Measurements from ENCODE around the gene SEMA4F.

SEMA4F gene

DNA sequence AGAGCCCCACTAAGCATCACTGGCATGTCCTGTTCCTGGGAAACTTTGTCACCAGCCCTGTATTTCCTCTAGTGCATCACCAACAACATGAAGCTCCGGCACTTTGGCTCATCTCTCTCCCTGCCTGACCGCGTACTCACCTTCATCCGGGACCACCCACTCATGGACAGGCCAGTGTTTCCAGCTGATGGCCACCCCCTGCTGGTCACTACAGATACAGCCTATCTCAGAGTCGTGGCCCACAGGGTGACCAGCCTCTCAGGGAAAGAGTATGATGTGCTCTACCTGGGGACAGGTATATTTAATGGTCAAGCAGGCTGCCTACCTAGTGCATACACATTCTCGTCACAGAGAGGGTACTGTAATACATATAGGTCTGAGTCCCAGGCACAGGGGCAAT is 21.0 kb downstream of the SEMA4F start:
- no peak for DNase-seq (ENCODE audit: low read depth in 1 of 2, low spot score in 1 of 2)
- TF ChIP-seq JUND (IDR thresholded peaks at IDR 0.05; ENCODE audit: low read depth): no peak
- in situ Hi-C loops (cut with HindIII; ENCODE audit: low pct_unique_long_range_greater_than_20kb, low sequenced_read_pairs): no loop called here

DNA sequence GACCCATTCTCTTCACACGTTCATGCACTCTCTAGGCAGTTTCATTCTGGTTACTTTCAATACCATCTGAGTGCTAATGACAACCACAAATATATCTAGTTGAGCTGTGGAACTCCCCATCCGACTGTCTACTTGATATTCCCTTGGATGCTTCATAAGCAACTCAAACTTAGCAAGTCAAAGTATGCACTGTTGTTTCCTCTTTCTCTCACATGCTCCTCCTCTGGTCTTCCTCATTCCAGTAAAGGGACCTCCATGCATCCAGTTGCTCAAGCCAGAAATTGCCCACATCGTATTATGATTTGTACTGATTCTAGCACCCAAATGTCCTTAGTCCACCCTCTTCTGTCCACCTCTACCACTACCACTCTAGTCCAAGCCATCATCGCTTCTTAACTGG is 22.3 kb downstream of the SEMA4F start:
- in situ Hi-C loops (cut with HindIII; ENCODE audit: low pct_unique_long_range_greater_than_20kb, low sequenced_read_pairs): no loop called here

DNA sequence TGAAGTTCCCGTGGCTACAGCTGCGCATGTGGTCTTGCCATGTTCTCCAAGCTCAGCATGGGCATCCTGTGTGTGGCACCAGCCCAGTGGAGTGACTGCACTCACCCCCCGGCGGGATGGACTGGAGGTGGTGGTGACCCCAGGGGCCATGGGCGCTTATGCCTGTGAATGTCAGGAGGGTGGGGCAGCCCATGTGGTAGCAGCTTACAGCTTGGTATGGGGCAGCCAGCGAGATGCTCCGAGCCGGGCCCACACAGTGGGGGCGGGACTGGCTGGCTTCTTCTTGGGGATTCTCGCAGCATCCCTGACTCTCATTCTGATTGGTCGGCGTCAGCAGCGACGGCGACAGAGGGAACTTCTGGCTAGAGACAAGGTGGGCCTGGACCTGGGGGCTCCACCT is 25.6 kb downstream of the SEMA4F start:
- in situ Hi-C loops (cut with HindIII; ENCODE audit: low pct_unique_long_range_greater_than_20kb, low sequenced_read_pairs): no loop called here
- TF ChIP-seq JUND (IDR thresholded peaks at IDR 0.05; ENCODE audit: low read depth): no peak
- DNase-seq (ENCODE audit: low read depth in 1 of 2, low spot score in 1 of 2): no peak

More for the DNA sequence above, 22.3 kb downstream of the SEMA4F start:
- TF ChIP-seq JUND (IDR thresholded peaks at IDR 0.05; ENCODE audit: low read depth): no peak
- no peak for DNase-seq (ENCODE audit: low read depth in 1 of 2, low spot score in 1 of 2)

DNA sequence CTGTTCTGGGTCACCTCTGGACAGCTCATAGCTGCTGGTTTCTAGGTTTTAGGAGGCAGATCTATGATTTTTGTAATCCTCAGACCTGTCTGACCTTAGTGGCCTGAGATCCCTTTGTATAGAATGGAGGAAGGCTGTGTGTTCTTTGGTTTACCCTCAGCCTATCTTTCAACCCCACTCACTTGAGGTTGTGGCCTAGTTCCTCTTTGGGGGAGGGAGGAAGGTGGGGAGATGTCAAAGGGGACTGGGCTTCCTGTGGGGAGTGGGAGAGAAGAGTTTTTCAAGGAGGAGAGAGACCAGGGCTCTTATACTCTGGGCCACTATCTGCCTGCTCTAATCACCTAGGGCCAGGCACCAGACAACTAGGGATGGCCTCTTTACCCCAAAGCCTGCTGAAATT is 28.5 kb downstream of the SEMA4F start:
- TF ChIP-seq JUND (IDR thresholded peaks at IDR 0.05; ENCODE audit: low read depth): no peak
- in situ Hi-C loops (cut with HindIII; ENCODE audit: low pct_unique_long_range_greater_than_20kb, low sequenced_read_pairs): no loop called here

DNA sequence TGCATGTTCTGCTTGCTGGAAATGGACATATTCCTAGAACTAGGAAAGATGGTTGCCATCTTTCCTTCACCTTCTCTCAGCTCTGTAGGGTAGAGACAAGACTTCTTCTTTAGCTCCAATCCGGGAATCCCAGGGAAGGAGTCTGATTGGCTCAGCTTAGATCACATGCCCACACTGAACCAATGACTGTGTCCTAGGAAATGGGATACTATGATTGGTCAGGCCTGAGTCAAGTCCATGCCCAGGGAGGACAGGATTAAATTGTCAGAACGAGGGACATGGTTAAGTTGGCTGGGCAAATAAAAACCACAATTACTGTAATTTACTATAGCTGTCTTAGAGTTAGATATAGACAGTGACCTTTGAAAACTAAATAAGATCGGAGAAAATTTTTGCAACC is 31.4 kb downstream of the SEMA4F start:
- DNase-seq (ENCODE audit: low read depth in 1 of 2, low spot score in 1 of 2): no peak
- in situ Hi-C loops (cut with HindIII; ENCODE audit: low pct_unique_long_range_greater_than_20kb, low sequenced_read_pairs): no loop called here
- TF ChIP-seq JUND (IDR thresholded peaks at IDR 0.05; ENCODE audit: low read depth): no peak

More for the DNA sequence above, 28.5 kb downstream of the SEMA4F start:
- DNase-seq (ENCODE audit: low read depth in 1 of 2, low spot score in 1 of 2): no peak

DNA sequence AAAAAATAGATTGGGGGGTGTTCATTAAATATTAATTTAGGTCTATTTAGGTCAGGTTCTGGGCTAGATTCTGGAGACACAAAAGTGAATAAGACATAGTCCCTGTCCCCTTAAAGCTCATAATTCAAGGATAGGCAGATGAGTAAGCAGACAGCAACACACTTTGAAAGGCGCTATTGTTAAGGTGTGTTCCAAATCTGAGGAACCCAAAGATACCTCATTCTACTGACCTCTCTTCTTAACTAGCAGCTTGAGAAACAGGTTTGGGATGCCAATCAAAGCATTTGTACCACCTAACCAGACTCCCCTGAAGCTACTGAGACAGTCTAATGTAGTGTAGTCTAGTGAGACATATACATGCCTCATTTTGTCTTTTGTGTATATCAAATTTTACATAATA is 34.8 kb downstream of the SEMA4F start:
- TF ChIP-seq JUND (IDR thresholded peaks at IDR 0.05; ENCODE audit: low read depth): no peak
- DNase-seq (ENCODE audit: low read depth in 1 of 2, low spot score in 1 of 2): no peak
- in situ Hi-C loops (cut with HindIII; ENCODE audit: low pct_unique_long_range_greater_than_20kb, low sequenced_read_pairs): no loop called here

DNA sequence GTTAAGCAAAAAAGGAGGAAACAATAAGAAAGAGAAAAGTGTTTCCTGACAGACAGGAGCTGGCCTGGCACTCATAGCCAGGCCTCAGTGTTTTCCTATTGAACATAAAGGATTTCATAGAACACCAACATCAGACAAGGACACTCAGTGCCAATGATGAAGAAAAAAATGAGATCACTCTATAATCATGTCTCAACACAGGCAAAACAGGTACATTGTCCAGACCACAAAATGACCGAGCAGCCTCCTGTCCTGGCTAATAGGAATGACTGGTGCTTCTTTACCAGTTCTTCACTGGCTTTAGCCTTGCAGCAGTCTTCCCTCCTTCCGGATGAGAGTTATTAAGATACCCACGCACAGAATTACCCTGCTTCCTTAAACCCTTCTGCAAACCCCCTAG is 35.6 kb downstream of the SEMA4F start:
- in situ Hi-C loops (cut with HindIII; ENCODE audit: low pct_unique_long_range_greater_than_20kb, low sequenced_read_pairs): no loop called here
- no peak for TF ChIP-seq JUND (IDR thresholded peaks at IDR 0.05; ENCODE audit: low read depth)
- no peak for DNase-seq (ENCODE audit: low read depth in 1 of 2, low spot score in 1 of 2)

DNA sequence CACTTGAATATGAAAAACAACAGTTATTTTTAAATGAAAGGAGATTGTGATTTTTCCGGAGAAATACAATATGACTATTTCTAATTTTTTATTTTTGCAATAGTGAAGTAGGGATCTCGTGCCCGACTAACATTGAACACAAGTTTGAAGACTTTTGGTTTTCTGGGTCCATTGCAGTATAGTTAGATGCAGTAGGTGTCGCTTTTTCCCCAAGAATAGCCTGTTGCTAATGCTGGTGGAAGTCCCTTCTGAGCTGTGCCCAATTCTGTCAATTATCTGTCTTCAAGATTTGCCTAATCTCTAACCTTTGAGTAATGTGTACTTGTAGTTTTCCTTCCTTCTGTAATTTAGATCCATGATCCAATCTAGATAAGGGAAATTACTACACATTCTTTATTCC is 36.5 kb downstream of the SEMA4F start:
- DNase-seq (ENCODE audit: low read depth in 1 of 2, low spot score in 1 of 2): peak; percentile 39 to 64
- in situ Hi-C loops (cut with HindIII; ENCODE audit: low pct_unique_long_range_greater_than_20kb, low sequenced_read_pairs): no loop called here
- TF ChIP-seq JUND (IDR thresholded peaks at IDR 0.05; ENCODE audit: low read depth): no peak

DNA sequence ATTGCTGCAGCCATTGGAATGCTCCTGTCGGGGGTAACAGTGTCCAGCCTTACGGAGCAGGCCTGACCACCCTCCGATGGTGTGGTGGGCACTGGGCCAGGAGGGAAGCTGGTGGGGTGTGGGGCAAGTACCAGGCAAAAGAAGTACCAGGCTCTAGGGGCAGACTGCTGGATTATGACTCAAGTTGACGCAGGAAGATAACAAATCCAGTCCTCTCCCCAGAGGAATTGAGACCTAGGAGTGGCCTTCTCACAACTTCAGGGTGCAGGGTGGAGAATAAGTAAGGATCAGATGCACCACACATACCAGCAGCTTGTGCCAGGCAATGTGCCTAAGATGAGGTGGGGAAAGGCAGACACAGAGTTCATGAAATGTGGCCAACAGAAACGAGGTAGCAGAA is 37.9 kb downstream of the SEMA4F start:
- in situ Hi-C loops (cut with HindIII; ENCODE audit: low pct_unique_long_range_greater_than_20kb, low sequenced_read_pairs): no loop called here
- no peak for TF ChIP-seq JUND (IDR thresholded peaks at IDR 0.05; ENCODE audit: low read depth)
- no peak for DNase-seq (ENCODE audit: low read depth in 1 of 2, low spot score in 1 of 2)

DNA sequence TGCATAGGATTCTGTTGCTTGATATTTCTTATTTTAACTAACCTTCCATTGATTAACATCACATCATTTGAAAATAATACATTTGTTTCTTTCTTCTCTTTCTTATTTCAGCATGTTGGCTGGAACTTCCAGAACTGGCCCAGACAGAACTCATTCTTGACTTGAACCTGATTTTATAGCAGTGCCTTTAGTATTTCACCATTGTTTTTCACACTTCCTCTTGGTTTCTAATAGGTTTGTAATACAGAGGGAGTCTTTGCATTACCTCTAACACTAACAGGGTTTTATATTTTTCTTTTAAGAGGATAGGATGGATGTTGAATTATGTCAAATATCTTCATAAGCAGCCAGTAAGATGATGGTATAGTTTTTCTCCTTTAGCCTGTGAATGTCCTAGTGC is 39.2 kb downstream of the SEMA4F start:
- in situ Hi-C loops (cut with HindIII; ENCODE audit: low pct_unique_long_range_greater_than_20kb, low sequenced_read_pairs): no loop called here
- no peak for TF ChIP-seq JUND (IDR thresholded peaks at IDR 0.05; ENCODE audit: low read depth)
- DNase-seq (ENCODE audit: low read depth in 1 of 2, low spot score in 1 of 2): no peak

DNA sequence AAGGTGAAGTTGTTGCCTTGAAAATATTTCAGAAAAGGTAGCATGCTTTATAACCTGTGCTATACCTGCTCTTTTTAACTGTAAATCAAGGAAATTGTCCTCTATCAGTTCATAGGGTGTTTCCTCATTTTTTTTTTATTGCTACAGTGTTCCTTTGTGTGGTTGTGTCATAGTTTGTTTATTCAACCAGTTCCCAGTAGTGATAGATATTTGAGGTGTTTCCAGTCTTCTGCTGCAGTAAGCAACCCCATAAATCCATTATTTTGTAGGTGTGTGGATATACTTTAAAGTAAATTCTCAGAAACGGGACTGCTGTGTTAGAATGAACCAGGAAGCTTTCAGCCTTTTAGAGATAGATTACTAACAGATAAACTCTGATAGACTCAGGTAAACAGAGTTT is 39.6 kb downstream of the SEMA4F start:
- in situ Hi-C loops (cut with HindIII; ENCODE audit: low pct_unique_long_range_greater_than_20kb, low sequenced_read_pairs): no loop called here
- DNase-seq (ENCODE audit: low read depth in 1 of 2, low spot score in 1 of 2): no peak
- TF ChIP-seq JUND (IDR thresholded peaks at IDR 0.05; ENCODE audit: low read depth): no peak

DNA sequence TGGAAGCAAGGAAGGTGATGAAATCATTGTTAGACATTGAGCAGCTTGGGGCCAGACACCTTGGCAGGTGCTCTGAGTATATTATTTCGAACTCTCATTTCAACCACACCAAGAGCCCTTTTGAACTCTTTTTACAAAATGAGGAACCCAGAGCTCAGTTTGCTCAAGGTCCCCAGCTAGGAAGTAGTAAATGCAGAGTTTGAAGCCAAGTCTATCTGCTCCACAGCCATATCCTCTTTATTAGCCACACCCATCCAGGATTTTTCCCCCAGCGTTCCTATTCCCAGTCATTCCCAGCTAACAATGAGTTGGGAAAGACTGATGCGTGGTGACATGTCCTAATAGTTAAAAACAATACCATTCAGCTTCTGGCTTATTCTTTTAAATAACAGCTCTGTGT is 40.2 kb downstream of the SEMA4F start:
- in situ Hi-C loops (cut with HindIII; ENCODE audit: low pct_unique_long_range_greater_than_20kb, low sequenced_read_pairs): no loop called here
- no peak for TF ChIP-seq JUND (IDR thresholded peaks at IDR 0.05; ENCODE audit: low read depth)
- no peak for DNase-seq (ENCODE audit: low read depth in 1 of 2, low spot score in 1 of 2)

DNA sequence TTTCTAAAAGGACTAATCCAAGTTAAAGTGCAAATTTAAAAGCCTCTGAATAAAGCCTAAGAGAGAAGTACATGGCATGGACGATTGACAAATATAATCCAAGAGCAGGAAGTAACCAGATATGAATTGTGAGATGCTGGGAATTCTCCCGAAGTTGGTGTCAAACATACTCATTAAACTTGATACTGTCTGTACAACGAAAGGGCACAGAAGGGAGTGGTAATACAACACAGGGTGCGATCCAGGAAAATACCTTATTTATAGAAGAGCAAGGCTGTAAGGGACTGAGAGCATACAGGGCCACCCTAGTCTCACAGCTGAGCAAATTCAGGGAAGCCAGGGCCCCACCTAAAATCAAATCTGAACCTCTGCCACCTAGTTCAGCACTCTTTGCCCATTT is 41.6 kb downstream of the SEMA4F start:
- no peak for DNase-seq (ENCODE audit: low read depth in 1 of 2, low spot score in 1 of 2)
- in situ Hi-C loops (cut with HindIII; ENCODE audit: low pct_unique_long_range_greater_than_20kb, low sequenced_read_pairs): no loop called here

DNA sequence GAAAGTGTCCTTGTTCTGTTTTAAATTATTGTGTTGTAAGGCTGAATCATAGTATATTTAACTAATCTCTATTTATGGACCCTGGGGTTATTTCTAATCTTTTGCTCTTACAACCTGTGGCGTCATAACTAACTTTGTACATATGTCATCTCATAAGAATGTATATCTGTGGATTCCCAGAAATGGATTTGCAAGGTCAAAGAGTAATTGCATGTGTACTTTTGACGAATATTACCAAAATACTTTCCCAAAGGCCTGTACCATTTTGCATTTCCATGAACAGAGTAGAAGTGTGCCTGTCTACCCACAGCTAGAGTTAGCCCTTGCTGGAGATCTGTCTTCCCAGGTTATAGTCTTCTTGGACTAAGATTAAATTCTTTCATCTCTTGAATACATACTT is 42.8 kb downstream of the SEMA4F start:
- in situ Hi-C loops (cut with HindIII; ENCODE audit: low pct_unique_long_range_greater_than_20kb, low sequenced_read_pairs): no loop called here
- no peak for TF ChIP-seq JUND (IDR thresholded peaks at IDR 0.05; ENCODE audit: low read depth)
- no peak for DNase-seq (ENCODE audit: low read depth in 1 of 2, low spot score in 1 of 2)

More for the DNA sequence above, 41.6 kb downstream of the SEMA4F start:
- TF ChIP-seq JUND (IDR thresholded peaks at IDR 0.05; ENCODE audit: low read depth): no peak

Measured in T47D (cell line).